Stimulated activated CD8-positive, alpha-beta memory T cell treated with anti-CD3 and anti-CD28 coated beads, Interleukin-7, amount 100 ng/mL, for 48 hours (primary cell): ENCODE measurements around the gene UBE2L6.
A peak's percentile ranks its signal among the peaks of the same experiment; 100 is the strongest.

Source experiments
- DNase-seq, 2 donors: peaks; one replicate each; pipeline ENCODE4 v3.0.0-alpha.2; 2020; ENCODE audit warnings: low read depth in 1 of 2; ENCODE audit errors: extremely low read depth in 1 of 2

UBE2L6 gene

DNA sequence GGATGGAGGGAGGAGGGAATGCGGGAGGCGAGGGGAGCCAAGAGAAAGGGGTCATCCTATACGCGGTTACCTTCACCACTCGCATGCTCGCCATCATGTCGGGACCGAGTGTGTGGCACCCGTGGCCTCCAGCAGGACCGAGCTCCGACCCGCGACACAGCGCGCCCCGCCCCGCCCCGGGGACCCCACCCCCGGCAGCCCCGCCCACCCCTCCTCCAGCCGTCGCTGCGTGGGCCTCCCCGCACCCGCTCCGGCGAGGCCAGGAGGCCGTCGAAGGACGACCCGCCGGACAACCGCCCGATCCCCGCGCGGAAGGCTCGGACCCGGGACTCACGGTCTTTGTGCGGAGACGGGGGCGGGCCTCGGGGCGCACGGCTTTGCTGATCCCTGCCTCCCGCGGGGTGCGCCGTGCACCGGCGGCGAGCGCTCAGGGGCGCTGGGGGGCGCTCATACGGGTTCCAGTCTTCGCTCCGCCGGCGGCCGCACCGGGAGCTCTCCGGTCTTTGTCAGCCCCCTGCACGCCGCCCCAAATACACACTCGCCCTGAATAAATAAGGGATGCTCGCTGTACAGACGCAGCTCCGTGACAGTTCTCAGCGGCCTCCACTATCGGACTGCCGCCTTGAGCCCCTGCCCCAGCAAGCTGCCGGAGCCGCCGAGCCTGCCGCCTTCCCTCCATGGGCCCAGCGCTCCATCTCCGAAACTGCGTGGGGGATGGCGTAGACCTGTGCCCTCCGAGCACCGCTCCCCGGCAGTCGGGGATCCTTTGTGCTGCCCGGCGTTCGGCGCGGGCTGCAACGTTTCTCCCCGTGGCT lies at the start of gene UBE2L6:
TSS of gene UBE2L6 (minus strand) at position 158 of the 815 bp plus-strand sequence. CDS start at position 97, 61 bp downstream.
- DNase-seq: peak; percentile 42 to 63

DNA sequence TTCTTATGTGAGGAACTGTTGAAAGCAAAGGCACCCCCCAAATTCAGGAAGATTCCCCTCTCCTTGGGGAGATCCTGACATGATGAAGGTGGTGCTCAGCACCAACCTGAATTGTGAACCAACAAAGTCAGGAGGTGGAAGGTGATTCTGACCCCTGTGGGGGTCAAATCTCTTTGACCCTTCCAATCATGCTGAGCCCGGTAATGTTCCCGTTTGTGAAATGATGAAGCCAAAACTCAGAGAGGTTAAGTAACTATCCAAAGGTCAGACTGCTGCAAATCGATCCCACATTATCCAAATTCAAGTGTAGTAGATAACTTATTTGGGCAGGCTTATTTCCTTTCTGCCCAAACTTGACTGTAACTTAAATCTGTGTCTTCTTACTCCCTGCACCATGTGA lies 49.1 kb upstream of the UBE2L6 start:
- no peak for DNase-seq

DNA sequence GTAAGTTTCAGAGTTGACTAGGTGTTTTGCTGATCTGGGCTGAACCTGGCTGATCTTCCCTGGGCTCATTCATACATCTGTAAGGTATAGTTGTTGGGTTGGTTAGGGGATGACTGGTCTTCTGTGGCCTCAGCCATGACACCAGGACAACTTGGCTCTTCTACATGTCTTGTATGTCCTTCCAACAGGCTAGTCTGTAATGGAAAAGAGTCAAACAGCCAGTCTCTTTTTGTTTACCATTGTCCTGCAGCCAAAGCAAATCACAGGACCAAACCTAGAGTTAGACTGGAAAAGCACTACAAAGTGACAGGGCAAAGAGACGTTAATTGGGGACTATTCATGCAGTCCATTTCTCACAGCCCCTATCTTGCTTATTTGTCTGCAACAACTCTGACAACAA lies 47.8 kb upstream of the UBE2L6 start:
- DNase-seq: no peak

DNA sequence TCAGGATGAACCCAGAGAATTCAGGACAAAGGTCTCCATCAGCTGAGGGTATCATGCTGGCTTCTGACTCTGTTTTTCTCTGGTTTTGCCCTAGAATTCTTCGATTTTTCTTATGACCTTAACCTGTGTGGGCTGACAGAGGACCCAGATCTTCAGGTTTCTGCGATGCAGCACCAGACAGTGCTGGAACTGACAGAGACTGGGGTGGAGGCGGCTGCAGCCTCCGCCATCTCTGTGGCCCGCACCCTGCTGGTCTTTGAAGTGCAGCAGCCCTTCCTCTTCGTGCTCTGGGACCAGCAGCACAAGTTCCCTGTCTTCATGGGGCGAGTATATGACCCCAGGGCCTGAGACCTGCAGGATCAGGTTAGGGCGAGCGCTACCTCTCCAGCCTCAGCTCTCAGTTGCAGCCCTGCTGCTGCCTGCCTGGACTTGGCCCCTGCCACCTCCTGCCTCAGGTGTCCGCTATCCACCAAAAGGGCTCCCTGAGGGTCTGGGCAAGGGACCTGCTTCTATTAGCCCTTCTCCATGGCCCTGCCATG lies 46.8 kb upstream of the UBE2L6 start:
- DNase-seq: no peak

DNA sequence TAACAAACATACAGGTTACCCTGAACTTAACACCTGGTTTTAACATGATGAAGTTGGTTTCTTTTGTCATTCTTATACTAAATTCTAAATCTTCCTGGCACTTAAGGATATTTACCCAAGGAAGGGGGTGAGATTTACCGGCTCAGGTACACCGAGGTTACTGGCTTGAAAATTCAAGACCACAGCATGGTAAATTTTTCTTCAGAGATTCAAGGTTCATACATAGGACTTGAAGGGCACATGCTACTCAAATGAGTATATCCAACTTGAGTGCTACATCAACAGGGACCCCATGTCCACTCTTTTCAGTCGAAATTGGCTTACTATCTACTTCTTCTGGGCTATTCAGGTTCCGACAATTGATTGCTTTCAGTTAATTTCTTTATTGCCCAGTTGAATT lies 42.7 kb upstream of the UBE2L6 start:
- DNase-seq: no peak

DNA sequence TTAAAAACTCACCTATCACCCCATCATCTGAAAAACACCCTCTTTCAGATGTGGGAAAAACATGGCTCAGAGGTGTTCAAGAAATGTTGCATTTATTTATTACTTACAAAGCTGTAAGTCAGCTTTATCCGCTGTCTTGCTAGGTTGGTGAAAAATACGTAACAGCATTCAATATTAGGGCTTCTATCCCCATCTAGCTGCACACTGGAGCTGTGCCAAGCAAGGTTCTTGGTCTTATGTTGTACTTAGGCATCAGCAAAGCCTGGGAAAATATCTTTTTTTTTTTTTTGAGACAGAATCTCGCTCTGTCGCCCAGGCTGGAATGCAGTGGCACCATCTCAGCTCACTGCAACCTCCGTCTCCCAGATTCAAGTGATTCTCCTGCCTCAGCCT lies 37.6 kb upstream of the UBE2L6 start:
- no peak for DNase-seq

DNA sequence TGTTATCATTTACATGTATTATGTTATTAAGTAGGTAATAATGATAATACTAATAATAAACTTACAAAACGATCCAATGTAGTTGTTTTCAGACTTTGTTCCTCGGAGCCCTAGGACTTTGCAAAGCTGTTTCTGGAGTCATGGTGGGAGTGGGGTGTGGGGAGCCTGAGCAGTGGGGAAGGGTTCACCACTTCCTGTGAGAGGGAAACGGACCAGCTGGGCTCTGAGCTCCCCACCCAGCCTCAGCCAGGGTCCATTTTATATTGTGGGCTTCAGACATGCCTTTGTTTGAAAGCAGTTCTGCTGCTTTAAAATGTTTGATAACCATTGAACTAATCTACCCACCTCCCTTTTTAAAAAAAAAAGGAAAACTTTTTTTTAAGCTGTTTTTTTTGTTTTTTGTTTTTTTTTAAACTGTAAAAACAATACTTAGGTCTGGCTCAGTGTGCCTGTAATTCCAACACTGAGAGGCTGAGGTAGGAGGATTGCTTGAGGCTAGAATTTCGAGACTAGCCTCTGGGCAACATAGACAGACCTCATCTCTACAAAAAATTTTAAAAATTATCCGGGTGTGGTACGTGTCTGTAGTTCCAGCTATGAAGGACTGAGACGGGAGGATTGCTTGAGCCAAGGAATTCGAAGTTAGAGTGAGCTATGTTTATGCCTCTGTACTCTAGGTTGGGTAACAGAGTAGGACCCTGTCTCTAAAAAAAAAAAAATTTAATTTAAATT lies 37.0 kb upstream of the UBE2L6 start:
- no peak for DNase-seq

DNA sequence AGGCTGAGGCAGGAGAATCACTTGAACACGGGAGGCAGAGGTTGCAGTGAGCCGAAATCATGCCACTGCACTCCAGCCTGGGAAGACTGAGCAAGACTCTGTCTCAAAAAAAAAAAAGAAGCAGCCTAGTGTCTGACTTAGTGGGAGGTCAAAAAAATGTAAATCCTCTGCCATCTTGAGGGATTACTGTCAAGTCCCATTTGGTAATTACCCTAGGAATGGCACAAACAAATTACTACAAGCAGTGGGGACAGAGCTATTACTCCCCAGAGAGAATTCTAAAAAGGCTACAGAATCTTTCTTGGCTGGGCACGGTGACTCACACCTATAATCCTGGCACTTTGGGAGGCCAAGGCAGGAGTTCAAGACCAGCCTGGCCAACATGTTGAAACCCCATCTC lies 33.8 kb upstream of the UBE2L6 start:
- DNase-seq: no peak

DNA sequence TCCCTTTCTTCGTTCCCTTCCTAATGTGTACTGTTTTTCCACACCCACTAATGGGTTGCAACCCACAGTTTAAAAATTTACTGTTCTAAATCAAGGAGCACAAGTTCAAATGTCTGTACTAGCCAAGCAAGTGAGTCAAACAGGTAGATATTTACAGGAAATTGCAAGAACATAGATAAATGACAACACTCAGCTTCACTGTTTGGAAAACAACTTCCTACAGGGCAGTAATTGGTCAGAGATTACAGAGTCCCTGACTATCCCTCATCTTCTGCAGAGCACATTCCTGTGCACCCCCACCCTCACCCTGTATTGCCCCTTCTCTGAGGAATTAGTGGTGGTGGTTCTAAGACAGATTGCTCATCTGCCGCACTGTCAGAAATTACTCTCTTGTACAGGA lies 31.9 kb upstream of the UBE2L6 start:
- no peak for DNase-seq

DNA sequence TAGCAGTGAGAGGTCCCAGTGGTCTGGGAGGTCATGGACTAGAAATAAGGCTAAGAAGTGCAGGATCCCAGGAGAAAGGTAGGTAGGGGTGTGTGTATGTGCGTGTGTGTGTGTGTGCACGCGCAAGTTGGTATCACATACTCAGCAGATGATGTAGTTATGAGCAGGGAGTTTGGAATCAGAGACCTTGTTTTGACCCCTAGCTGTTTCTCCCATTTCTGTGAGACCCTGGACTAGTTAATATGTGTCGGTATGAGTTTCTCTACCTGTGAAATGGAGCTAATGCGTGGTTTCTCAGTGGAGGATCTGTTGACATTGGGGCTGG lies 31.3 kb upstream of the UBE2L6 start:
- DNase-seq: no peak

DNA sequence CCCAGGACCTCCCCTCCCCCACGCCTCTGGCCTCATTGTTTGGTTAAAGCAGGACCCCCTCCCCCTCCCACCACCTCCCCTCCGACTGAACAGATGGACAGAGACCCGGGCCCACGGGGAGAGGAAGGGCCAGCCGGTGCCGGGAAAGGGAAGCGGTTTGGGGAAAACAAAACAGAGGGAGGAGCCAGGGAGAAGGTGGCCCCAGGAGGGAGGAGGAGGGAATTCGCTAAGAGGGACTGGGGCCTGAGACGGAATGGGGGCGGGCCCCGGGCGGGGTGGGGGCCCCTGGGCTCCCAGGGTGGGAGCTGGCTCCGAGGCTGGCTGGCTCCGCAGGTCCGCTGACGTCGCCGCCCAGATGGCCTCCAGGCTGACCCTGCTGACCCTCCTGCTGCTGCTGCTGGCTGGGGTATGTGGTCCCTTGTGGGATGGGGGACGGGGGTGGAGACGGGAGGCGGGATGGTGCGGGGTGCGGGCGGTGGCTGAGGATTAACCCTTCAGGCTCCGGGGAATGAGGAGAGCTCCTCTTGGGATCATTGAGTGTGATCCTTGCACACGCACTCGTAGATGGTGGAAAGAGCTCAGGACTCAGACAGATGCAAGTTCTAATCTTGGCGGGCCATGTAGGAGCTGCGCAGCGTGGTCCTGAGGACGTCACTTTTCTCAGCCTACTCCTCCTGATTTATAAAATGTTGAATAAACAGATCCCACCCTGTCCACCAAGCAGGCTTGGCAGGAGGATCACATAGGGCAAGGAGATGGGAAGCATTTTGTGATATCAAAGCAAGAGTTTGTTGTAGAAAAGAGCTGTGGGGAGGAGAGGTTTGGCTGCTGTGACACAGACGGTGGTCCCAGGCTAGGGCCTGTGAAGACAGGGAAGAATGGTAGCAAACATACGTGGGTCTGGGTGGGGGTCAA lies 30.7 kb upstream of the UBE2L6 start:
- DNase-seq: no peak

DNA sequence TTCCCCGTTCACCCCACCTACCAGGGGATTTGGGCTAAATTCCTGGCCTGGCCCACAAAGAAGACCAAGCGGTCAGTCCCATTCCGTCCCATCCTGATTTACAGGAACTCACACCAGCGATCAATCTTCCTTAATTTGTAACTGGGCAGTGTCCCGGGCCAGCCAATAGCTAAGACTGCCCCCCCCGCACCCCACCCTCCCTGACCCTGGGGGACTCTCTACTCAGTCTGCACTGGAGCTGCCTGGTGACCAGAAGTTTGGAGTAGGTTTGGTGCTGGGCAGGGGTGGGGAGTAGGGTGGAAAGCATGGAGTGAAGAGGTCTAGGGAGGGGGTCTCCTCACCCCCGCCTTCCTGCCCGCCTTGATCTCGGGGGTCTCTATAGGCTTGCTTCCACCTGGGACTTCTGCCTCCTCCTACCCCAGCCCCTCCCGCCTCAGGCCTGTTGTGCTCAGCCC lies 30.0 kb upstream of the UBE2L6 start, which contains the start of gene SERPING1:
TSS of gene SERPING1 (plus strand) at position 225 of the 455 bp plus-strand sequence. CDS start 586 bp downstream, outside the sequence.
- no peak for DNase-seq

DNA sequence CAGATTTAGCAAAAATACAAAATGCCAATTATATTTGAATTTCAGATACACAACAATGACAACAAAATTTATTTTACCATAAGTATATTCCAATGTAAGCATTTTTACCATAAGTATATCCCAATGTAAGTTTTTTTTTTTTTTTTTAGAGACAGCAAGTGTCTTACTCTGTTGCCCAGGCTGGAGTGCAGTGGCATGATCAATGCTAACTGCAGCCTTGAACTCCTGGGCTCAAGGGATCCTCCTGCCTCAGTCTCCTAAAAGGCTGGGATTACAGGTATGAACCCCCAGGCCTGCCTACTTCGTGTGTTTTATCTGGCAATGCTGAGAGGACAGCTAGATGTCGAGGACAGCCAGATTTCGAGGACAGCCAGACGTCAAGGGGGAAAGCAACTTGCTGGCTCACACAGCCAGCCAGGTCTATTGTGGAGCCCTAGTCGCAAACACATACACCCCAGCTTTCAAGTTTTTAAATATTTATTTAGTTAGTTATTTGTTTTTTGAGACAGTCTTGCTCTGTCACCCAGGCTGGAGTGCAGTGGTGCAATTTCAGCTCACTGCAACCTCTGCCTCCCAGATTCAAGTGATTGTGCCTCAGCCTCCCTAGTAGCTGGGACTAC lies 28.9 kb upstream of the UBE2L6 start:
- DNase-seq: no peak

DNA sequence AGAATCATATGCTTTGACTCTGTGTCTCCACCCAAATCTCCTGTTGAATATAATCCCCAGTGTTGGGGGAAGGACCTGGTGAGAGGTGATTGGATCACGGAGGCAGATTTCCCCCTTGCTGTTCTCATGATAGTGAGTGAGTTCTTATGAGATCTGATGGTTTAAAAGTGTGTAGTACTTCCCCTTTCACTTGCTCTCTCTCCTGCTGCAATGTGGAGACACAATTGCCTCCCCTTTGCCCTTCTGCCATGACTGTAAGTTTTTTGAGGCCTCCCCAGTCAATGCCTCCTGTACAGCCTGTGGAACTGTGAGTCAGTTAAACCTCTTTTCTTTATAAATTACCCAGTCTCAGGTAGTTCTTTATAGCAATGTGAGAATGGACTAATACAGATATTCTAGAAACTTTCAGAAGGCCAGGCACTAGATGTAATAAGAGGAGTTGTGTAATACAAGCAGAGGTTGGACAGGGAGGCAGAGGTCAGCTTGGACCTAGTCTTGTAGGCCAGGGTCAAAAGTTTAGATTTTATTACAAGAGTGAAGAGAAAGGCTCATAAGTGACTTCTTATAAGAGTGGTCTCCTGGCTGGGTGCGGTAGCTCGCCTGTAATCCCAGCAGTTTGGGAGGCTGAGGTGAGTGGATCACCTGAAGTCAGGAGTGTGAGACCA lies 20.7 kb upstream of the UBE2L6 start:
- DNase-seq: no peak

DNA sequence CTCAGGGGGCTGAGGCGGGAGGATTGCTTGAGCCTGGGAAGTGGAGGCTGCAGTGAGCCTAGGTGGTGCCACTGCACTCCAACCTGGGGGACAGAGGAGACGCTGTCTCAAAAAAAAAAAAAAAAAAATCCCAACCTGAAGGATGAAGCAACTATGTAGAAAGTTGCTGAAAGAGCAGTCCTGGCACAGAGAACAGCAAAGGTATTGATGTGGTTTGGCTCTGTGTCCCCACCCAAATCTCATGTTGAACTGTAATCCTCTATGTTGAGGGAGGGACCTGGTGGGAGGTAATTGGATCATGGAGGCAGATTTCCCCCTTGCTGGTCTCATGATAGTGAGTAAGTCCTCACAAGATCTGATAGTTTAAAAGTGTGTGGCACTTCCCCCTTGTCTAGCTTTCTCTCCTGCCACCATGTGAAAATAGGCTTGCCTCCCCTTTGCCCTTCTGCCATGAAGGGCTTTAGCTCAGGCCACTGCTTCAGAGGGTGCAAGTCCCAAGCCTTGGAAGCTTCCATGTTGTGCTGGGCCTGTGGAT lies 19.3 kb upstream of the UBE2L6 start:
- DNase-seq: no peak

DNA sequence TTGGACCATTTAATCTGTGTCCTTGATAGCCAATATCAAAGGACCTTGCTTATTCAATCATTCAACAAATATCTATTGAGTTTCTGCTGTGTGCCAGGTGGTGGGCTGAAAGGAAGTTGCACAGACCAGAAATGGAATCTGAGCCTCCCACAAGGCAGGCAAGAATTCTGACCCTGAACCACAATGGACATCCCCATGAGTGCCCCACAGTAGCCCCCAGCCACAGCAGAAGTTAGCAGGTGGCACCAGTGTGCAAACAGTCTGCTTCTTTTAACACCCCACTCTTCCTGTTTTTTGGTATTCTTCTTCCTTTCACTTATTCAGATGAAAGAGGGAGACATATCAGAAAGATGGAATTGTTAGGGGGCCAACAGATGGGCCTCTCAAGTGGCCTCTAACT lies 17.8 kb upstream of the UBE2L6 start:
- DNase-seq: no peak

DNA sequence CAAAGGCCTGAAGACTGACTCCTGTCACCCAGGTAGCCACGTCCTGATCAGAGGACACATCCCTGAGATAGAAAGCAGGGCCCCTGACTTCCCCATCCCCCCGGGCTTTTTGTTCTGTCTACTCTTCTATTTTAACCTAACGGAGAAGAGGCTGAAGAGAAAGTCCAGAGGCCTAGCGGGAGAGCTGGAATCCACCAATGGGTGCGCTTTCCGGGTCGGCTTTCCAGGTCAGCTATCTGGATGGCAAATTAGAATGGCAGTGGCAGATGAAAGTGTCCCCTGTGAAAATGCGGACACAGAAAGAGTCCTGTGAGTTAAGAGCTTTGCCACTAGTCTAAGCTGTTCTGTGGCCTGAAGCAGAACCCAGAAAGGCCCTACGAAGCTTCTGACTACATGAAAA lies 16.9 kb upstream of the UBE2L6 start:
- DNase-seq: no peak

DNA sequence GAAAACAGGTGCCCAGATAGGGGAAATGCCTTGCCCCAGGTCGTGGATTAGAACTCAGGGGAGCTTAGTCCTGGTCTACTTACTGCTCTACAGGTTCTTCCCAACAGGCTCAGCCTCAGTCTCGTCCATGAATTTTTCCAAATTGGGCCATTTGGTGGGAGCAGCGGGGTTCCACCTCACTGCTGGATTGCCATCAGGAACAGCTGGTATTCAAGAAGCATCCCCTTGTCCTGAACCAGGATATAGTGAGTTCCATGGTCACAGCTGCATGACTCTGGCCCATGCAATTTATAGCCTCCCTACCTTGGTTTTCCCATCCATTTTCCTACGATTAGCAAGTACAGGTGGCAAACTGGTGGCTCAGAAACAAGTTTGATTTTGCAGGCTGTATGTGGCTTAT lies 6.6 kb upstream of the UBE2L6 start:
- DNase-seq: no peak

DNA sequence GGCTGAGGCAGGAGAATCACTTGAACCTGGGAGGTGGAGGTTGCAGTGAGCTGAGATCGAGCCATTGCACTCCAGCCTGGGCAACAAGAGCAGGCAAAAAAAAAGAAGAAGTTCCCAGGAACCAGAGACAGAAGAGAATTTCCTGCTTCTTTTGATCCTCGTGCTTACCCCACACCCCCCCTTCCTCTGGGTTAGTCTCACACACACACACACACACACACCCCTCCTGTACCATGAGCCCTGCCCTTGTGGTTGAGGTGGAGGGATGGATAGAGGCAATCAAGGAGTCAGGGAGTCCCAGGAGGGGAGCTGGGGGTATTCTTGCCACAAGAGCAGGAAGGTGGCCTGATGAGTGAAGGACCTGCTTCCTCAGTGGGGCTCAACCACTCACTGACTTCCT lies 4.1 kb upstream of the UBE2L6 start:
- DNase-seq: no peak

DNA sequence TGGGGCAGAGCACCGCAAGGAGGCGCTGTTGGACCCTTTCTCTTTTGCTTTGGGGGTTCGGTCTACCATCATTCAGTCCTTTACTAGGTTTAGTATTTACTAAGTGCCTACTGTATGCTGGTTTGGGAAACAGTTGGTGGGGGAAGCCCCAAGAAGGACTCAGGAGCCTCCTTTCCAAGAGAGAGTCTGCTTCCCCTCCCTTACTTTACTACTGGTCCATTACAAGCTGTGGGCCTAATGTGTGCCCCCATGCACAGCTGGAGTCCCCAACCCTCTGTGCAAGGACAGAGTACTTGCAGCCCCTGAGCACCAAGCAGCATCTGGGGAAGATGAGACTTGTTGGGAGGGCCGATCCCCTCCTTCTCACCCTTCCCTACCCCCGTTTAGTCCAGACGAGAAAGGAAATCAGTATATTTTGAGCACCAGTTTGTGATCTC lies 876 bp upstream of the UBE2L6 start:
- DNase-seq: peak in 1 of 2 donors; percentile 79
